Measurements from ENCODE around the gene LCN9.

Gene LCN9

DNA sequence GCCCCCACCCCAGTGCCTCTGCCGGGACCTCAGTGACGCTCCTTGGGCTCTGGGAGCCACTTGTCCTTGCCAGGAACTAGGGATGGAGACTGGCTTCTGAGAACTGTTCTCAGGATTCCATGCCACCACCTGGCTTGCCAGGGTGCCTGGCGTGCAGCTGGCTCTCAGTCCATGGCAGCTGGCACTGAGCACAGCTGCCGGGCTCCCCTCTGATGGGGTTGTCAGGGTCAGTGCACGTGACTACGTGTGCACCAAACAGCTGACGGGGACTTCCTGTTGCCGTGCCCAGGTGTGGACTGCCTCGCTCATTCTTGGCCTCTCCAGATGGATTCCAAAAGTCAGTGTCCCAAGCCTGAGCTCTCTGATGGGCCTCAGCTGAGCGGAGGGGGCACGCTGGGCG lies 48.3 kb downstream of the LCN9 start:
- peaks cover 62% of the 10 kb centered on the region for H3K27me3 ChIP-seq (ENCODE audit: control insufficient read depth, insufficient read depth, low read length)
- no peaks in the 10 kb centered on the region for H3K4me1 ChIP-seq (ENCODE audit: control insufficient read depth, insufficient read depth, low read length)

DNA sequence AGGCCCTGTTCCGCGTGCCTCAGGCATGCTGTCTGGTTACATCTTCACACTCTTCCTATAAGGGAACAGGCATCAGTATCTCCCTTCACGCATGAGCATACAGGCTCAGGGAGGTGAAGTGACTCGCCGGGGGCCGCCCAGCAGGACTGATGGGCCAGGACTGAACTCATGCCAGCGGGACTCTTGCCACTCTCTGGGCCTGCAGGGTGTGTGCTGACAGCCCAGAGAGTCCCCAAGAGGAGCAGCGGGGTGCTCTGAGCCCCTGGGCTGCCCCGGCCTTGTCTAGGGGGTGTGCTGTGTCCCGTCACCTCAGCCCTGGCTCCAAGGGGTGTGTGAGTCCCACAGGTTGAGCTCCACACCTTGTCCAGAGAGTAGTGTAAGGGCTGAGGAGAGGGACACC lies 48.8 kb downstream of the LCN9 start:
- H3K27ac ChIP-seq (ENCODE audit: low read depth, low read length): no peak overlapping the region
- no peaks in the 10 kb centered on the region for H3K9me3 ChIP-seq (ENCODE audit: control insufficient read depth, insufficient read depth, low read depth, low read length)
- no peaks in the 10 kb centered on the region for H3K4me1 ChIP-seq (ENCODE audit: control insufficient read depth, insufficient read depth, low read length)
- no peak overlapping the region for H3K9ac ChIP-seq (ENCODE audit: low read length)
- H3K27me3 ChIP-seq (ENCODE audit: control insufficient read depth, insufficient read depth, low read length): peaks cover 67% of the 10 kb centered on the region
- no peak overlapping the region for H3K4me3 ChIP-seq (ENCODE audit: low read depth, low read length)
- no peaks in the 10 kb centered on the region for H3K36me3 ChIP-seq (ENCODE audit: control insufficient read depth, insufficient read depth, low read length)

More for the DNA sequence above, 48.3 kb downstream of the LCN9 start:
- H3K9me3 ChIP-seq (ENCODE audit: control insufficient read depth, insufficient read depth, low read depth, low read length): no peaks in the 10 kb centered on the region
- no peak overlapping the region for H3K27ac ChIP-seq (ENCODE audit: low read depth, low read length)
- H3K9ac ChIP-seq (ENCODE audit: low read length): no peak overlapping the region
- no peaks in the 10 kb centered on the region for H3K36me3 ChIP-seq (ENCODE audit: control insufficient read depth, insufficient read depth, low read length)
- H3K4me3 ChIP-seq (ENCODE audit: low read depth, low read length): no peak overlapping the region

DNA sequence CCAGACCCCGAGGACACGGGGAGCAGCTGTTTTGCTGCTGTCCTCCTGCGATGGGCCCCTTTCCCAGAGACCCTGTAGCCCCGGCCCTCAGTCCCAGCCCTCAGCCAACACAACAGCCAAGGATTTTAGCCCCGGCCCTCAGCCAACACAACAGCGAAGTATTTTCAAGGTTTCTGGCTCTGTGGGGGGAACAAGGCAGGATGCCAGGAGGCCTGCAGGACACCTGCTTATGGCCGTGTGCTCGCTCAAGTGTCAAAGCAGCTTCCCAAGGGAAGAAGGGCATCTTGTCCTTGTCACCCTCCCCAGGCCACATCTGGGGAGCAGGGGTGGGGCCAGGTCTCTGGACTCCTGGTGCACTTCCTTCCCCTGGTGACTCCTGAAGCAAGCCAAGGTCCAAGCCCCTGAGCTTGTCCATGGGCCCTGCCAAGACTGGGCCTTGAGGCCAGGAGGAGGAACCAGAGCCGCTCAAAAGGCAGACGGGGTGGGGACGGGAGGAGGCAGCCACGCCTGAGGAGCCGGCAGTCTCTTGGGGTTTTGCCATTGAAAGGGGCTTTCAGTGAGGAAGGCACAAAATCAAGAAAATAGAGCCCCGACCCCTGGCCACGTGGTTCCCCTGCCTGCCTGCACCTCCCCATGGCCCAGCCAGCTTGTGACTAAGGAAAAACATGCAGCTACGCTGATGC lies 49.6 kb downstream of the LCN9 start:
- Histone ChIP-seq H3K27ac (ENCODE audit: low read depth, low read length) (no peak overlapping the region), H3K9me3 (ENCODE audit: control insufficient read depth, insufficient read depth, low read depth, low read length) (no peaks in the 10 kb centered on the region), H3K36me3 (ENCODE audit: control insufficient read depth, insufficient read depth, low read length) (no peaks in the 10 kb centered on the region), H3K27me3 (ENCODE audit: control insufficient read depth, insufficient read depth, low read length) (peaks cover 71% of the 10 kb centered on the region), H3K4me3 (ENCODE audit: low read depth, low read length) (no peak overlapping the region), H3K4me1 (ENCODE audit: control insufficient read depth, insufficient read depth, low read length) (no peaks in the 10 kb centered on the region), H3K9ac (ENCODE audit: low read length) (no peak overlapping the region)

- Histone ChIP-seq H3K27ac (ENCODE audit: low read depth, low read length) (no peak overlapping the region), H3K36me3 (ENCODE audit: control insufficient read depth, insufficient read depth, low read length) (no peaks in the 10 kb centered on the region), H3K9me3 (ENCODE audit: control insufficient read depth, insufficient read depth, low read depth, low read length) (no peaks in the 10 kb centered on the region), H3K27me3 (ENCODE audit: control insufficient read depth, insufficient read depth, low read length) (peaks cover 70% of the 10 kb centered on the region), H3K9ac (ENCODE audit: low read length) (no peak overlapping the region), H3K4me3 (ENCODE audit: low read depth, low read length) (peak overlapping the region; percentile 62), H3K4me1 (ENCODE audit: control insufficient read depth, insufficient read depth, low read length) (no peaks in the 10 kb centered on the region)
Observed at GRCh38 chr9:135714242-135715055, 51.3 kb downstream of the LCN9 start.

GRCh38 chr9:135715056-135715595 lies 52.0 kb downstream of the LCN9 start:
- Histone ChIP-seq H3K36me3 (ENCODE audit: control insufficient read depth, insufficient read depth, low read length) (no peaks in the 10 kb centered on the region), H3K9me3 (ENCODE audit: control insufficient read depth, insufficient read depth, low read depth, low read length) (no peaks in the 10 kb centered on the region), H3K4me1 (ENCODE audit: control insufficient read depth, insufficient read depth, low read length) (no peaks in the 10 kb centered on the region), H3K9ac (ENCODE audit: low read length) (no peak overlapping the region), H3K4me3 (ENCODE audit: low read depth, low read length) (peak overlapping the region; percentile 36), H3K27me3 (ENCODE audit: control insufficient read depth, insufficient read depth, low read length) (peaks cover 68% of the 10 kb centered on the region), H3K27ac (ENCODE audit: low read depth, low read length) (no peak overlapping the region)

- H3K36me3 ChIP-seq (ENCODE audit: control insufficient read depth, insufficient read depth, low read length): no peaks in the 10 kb centered on the region
- H3K27me3 ChIP-seq (ENCODE audit: control insufficient read depth, insufficient read depth, low read length): peaks cover 62% of the 10 kb centered on the region
Observed at GRCh38 chr9:135716045-135716444, 52.9 kb downstream of the LCN9 start.

More at GRCh38 chr9:135716045-135716444, 52.9 kb downstream of the LCN9 start:
- H3K27ac ChIP-seq (ENCODE audit: low read depth, low read length): no peak overlapping the region
- H3K9ac ChIP-seq (ENCODE audit: low read length): no peak overlapping the region
- H3K9me3 ChIP-seq (ENCODE audit: control insufficient read depth, insufficient read depth, low read depth, low read length): no peaks in the 10 kb centered on the region
- H3K4me1 ChIP-seq (ENCODE audit: control insufficient read depth, insufficient read depth, low read length): no peaks in the 10 kb centered on the region
- no peak overlapping the region for H3K4me3 ChIP-seq (ENCODE audit: low read depth, low read length)
